GM18520 (cell line): Measurements from ENCODE around the gene ZFAND3.

Source experiments
- ATAC-seq: cut with Tn5 transposase; IDR thresholded peaks from one replicate; pipeline ENCODE4 v1.9.1; 2021; ENCODE audit not compliant: unreplicated experiment

The ZFAND3 gene, protein sequence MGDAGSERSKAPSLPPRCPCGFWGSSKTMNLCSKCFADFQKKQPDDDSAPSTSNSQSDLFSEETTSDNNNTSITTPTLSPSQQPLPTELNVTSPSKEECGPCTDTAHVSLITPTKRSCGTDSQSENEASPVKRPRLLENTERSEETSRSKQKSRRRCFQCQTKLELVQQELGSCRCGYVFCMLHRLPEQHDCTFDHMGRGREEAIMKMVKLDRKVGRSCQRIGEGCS

GRCh38 chr6:37819177-37819801 is at the start of gene ZFAND3:
Gene ZFAND3, plus strand, starts transcription at chr6:37819727. Its CDS starts 219 bp downstream, at chr6:37819946.
- peak; percentile 66 for ATAC-seq

DNA sequence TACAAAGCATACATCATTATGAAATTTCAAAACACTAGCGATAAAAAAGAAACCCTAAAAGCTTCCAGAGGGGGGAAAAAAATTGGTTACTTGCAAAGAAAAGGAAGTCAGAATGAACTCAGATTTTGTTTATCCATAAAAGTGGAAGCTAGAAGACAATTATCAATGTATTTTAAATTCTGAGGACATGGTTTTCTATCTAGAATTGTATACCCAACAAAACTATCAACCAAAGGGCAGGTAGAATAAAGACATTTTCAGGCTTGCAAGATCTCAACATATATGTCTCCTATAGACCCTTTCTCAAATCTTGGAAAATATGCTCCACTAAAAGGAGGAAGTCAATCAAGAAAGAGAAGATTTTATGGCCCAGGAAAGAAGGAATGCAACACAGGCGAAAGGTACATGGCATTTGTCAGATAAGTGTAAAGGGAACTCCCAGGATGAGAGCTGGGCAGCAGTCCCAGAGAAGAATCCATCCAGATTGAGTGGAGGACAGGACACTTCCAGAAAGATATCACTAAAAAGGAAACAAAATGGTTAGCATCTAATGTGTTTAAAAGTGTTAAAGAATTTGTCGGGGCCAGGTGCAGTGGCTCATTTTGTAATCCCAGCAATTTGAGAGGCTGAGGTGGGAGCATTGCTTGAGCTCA is 45.4 kb upstream of the ZFAND3 start:
- no peak for ATAC-seq

GRCh38 chr6:37776566-37776965 is 43.0 kb upstream of the ZFAND3 start:
- no peak for ATAC-seq

DNA sequence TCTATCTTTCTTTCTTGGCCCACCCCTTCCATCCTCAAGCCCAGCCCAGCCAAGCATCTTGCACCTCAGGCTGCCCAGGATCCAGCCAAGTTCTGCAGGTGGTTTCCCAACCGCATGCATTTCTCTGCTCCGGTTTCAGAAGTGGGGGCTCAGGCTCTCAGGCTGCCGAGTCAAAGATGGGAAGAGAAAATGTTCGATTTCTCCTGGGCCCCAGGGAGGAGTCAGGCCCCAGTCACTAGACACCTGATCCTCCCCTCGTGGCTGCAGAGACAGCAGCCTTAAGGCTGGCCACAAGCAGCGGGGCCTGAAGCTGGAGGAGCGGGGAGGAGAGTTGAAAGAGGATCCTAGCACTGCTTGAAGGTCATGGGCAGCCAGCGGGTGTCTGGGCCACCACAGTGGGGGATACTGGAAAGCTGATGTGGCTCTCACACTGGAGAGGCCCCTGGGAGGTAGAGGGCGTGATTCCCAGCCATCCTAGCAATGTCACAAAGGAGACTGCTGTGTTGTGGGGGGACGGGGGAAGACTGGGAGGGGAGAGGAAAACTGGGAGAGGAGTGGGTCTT is 42.2 kb upstream of the ZFAND3 start:
- no peak for ATAC-seq

GRCh38 chr6:37779111-37779800 is 40.3 kb upstream of the ZFAND3 start:
- no peak for ATAC-seq

- no peak for ATAC-seq
Observed at GRCh38 chr6:37779902-37780628, 39.5 kb upstream of the ZFAND3 start.

DNA sequence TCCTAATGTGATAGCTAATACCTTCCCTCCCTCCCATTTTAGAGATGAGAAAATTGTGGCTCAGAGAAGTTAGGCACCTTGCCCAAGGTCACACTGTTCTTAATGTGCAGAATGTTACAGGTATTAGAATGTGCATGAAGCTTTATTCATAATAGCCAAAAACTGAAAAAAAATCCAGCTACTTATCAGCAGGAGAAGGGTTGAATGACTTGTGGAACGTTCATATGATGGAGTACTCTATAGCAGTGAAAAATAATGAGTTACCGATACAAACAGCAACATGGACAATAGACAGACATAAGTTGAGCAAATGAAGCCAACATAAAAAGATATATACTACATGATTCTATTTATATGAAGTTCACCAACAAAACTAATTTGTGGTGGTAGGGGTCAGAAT is 37.7 kb upstream of the ZFAND3 start:
- ATAC-seq = no peak

DNA sequence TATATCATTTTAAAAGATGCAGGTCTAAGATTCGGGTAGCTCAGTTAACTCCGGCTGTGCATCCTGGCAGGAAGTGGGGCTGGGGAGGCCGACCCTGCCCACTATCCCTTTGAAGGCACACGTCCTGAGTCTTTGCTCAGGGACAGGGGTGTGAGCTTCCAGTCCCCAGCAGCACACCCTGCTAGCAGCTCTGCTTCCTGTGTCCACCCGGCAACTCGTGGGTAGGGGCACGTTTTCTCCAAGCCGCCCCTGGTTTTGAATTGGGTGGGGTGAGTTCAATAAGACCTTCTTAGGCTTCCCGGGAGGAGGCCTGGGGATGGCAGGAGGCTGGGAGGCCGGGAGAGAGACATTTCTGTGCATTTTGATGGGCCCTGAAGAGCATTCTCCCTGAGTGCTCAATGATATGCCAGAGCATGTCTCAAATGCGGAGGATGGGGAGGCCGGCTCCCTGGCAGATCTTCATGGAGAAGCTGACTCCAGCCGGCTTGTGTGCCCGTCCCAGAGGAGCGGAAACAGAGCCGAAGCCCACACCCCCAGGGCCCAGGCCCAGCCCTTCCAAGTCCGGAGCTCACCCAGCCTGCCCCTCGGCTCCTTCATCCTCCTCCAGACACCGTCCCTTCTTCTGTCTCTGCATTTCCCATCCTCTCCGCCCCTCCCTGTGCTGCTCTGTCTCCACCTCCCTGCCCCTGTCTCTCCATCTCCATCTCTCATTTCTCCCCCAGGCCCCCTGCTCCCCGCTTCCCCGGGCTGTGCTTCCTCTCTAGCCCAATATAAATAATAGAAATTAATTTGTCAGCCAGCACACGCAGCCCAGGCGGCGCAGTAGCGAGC is 36.3 kb upstream of the ZFAND3 start:
- ATAC-seq = no peak

DNA sequence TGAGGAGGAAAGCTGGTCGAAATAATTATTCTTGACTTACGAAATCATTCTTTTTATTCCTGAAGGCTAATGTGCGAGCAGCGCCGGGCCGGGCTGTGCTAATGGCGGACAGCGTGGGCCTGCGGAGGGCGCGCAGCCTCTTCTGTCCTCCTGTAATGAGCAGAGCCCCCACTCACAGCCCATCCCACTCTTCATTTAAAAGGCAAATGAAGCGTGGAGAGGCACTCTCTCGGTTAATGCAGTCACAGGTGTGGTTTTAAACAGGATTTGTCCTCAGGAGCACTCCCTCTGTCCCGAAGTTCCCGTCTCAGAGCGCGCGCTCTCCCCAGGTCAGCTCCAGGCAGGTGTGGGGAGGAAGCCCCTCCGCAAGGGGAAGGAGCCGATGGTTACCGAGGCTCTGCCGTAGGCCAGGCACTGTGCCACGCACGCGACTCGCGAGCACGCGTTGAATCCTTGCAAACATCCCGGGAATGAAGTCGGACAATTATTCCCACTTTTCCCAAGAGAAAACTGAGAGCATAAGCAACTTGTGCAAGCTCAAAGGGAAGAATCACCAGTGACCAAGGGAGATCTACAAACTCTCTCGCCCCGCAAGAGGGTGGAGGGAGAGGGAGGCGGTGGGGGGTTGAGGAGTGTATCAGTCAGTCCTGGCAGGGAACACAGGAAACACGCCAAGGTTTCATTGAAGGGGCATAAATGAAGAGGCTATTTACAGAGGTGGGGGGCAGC is 35.5 kb upstream of the ZFAND3 start:
- no peak for ATAC-seq

DNA sequence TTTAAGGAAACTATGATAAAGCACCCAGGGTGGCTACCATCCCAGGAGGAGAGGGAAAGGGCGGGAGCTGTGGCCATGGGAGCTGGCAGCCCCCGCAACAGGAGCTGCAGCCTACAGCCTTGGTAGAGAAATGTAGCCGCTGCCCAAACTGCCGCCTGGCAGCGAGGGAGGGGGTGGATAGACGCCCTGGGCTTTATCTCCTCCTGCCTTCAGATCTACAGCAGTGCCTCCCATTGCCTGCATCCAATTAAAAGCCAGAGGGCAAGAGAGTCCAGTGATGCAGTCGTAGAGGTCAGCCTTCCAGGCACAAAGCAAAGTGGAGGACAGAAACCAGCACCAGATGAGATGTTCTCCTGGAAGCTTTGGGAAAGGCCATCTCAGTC is 35.0 kb upstream of the ZFAND3 start:
- ATAC-seq = no peak

GRCh38 chr6:37785002-37785662 is 34.4 kb upstream of the ZFAND3 start:
- ATAC-seq = no peak

- no peak for ATAC-seq
Observed at GRCh38 chr6:37785663-37786270, 33.8 kb upstream of the ZFAND3 start.

DNA sequence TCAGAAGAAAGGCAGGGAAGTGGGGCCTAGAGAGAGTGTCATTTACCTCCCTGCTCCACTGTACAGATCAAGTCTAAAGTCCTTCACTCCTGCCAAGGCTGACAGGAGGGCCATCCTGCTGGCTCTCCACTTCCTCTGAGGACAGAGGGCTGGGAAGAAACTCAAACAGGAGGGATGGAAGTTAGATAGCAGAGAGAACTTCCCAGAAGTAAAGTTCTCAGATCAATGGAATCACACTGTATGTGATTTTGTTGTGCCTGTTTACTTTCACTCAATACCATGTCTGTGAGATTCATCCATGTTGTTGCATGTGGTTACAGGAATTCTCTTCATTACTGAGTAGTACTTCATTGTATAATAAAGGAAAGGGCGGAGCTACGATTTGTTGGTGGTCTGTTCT is 32.3 kb upstream of the ZFAND3 start:
- ATAC-seq = no peak

DNA sequence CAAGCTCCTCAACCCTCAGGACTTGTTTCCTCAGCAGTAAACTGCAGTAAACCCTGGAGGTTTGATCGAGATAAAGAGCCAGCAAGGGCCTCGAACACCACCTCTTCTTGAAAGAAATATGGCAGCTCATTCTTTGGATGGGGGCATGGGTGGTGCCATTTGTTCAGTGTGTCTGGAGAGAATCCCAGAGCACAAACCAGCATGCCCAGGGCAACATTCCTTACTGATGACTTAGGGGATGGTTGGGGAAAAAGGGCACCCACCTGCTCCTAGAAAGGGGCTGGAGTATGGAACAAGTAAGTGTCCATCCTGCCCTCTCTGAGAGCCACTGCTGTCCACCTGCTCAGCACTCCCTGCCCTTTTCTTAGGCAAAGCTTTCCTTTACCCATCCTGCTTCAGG is 31.3 kb upstream of the ZFAND3 start:
- no peak for ATAC-seq

DNA sequence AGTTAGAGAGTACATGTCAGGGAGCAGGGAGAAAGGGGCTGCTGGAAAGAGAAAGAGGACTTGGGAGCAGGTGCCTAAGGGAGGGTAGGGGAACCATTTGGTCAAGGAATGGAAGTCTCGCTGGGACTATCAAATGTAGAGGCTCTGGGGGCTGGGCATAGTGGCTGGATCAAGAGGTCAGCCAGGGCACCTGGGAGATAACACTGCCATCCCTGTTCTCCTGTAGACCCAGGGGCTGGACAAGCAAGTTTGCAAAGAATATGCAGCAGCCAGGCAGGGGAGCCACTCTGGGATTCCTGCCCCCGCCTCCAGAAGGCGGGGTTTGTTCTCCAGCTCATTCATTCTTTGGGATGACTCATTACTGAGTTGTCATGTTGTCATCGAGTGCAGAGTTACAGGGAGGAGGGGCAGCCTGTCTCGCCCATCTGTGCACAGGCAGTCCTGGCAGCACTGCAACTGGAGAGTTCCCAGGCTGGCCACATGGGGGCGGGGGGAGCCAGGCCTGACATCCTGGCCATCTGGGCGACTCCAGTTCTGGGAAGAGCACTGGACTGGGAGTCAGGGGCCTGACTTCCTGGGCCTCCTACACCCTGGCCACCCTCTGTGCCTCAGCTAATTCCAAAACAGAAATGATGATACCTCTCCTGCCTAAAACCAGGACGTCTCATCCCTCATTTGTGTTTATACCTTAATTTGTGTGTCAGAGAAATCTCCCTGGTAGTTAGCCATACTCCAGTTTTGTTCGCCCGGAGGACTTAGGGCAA is 28.2 kb upstream of the ZFAND3 start:
- ATAC-seq = peak; percentile 92

DNA sequence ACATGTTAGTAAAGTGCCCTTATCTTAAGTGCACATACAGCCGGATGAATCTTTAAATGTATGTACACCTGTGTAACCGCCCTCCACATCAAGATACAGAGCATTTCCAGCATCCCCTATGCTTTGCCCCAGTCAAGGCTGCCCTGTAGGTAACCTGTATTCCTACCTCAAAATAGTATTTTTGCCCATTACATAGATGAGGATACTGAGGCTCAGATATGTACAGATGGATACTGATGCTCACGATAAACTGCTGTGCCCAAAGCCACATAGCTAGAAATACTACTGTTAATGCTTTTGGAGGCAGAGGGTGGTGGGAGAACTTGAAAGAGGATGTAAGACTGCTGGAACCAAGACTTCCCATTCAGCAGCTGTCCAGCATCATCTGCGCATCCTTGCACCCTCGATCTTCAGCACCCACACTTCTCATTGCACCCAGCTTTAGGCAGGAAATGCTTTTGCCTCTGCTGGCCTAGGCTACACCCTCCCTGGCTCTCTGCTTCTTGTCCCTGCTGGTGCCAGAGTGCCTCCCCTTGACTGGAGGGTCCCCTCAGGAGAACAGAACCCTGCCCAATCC is 27.0 kb upstream of the ZFAND3 start:
- no peak for ATAC-seq

DNA sequence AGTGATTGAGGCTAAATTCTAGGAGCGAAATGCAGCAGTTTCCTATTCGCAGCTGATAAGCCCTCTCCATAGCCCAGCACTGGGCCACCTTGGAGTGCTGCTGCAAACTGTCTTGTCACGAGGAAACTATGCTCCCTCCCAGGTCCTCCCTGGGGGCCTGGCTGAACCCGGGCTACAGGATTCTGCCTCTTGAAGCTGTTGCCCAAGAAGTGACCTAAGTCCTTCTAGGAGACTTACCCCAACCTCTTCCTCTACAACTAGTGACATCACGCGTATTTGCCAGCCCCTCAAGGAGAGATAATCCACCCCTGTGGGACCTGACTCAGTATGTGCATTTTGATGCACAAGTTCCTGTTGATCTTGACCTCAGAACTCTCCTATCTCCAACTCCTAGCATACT is 26.5 kb upstream of the ZFAND3 start:
- ATAC-seq = no peak
